Stimulated activated naive CD8-positive, alpha-beta T cell treated with anti-CD3 and anti-CD28 coated beads, Interleukin-15, Interleukin-2, amounts not matched to agents 100 ng/mL and 50 ng/mL, for 24 hours (primary cell): ENCODE data around the gene CNOT1.
"Not testable (repeated sequence)": the region's sequence is repeated elsewhere in the genome, so short reads cannot be mapped to it uniquely, and the experiment has no call there.

Experiments
- H3K27ac Mint-ChIP-seq: one replicate; pipeline ENCODE4 v1.8.0; 2021; ENCODE audit warnings: mild to moderate bottlenecking, mixed read lengths
- H3K27me3 Mint-ChIP-seq: one replicate; pipeline ENCODE4 v1.8.0; 2021; ENCODE audit warnings: mixed read lengths
- H3K36me3 Mint-ChIP-seq: one replicate; pipeline ENCODE4 v1.8.0; 2021; ENCODE audit warnings: low read depth, mixed read lengths
- H3K4me1 Mint-ChIP-seq: one replicate; pipeline ENCODE4 v1.8.0; 2021; ENCODE audit warnings: low read depth, mixed read lengths
- H3K4me3 Mint-ChIP-seq: one replicate; pipeline ENCODE4 v1.8.0; 2021; ENCODE audit warnings: mild to moderate bottlenecking, mixed read lengths
- H3K9me3 Mint-ChIP-seq: one replicate; pipeline ENCODE4 v1.8.0; 2021; ENCODE audit warnings: mixed read lengths

The CNOT1 gene

DNA sequence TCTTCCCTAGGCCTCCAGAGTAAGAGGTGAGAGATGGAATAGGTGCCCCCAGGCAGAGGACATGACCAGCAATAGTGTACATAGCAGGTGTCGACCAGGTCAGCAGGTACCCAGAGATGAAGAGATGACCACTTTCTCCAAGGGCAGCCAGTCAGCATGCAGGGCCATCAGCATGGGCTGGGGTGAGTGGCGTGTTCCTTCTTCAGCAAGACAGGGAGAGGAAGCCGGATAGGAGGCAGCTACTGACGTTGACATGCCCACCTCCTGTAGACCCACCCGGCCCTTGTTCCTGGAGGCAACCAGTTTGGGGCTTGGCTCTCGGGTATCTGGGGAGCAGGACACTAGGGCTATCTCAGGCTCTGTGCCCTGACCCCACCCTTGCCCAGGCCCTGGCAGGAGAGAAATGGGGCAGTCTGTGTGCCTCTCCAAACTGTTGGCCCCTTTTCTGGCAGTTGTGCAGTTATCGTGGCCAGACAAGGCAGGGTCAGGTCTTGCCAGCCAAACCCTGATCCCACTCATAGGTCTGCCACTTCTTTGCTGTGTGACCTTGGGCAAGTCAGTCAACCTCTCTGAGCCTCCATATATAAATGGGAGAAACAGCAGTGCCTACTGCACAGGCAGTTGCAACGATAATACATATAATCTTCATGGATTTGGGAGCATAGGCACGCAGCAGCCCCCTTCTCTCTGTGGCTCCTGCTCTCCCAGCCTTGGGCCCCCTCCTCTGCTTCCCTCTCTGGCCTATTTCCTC lies 131.1 kb downstream of the CNOT1 start:
- Mint-ChIP-seq H3K36me3 (no peaks in the 10 kb centered on the region), H3K4me1 (peaks cover 19% of the 10 kb centered on the region), H3K4me3 (no peak overlapping the region), H3K27me3 (peaks cover 18% of the 10 kb centered on the region), H3K27ac (no peak overlapping the region), H3K9me3 (no peaks in the 10 kb centered on the region)

DNA sequence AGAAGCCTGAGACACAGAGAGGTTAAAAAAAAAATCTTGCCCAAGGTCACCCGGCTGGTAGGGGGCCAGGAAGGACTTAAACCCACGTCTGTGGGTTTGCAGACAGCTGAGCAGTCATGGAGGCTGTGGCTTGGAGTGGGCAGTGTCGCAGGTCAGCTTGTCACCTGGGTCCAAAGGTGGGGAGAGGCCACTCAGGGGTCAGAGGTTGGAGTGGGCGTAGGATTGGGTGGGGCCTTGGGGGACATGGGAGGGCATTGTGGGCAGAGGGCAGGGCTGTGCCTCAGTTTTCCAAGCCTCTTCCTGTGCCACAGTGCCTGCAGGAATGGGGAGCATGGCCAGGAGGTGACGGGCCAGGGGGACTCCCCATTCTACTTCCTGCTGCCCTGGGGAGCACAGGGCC lies 131.7 kb downstream of the CNOT1 start:
- Mint-ChIP-seq H3K4me3 (no peak overlapping the region), H3K4me1 (peaks cover 19% of the 10 kb centered on the region), H3K27ac (no peak overlapping the region), H3K27me3 (peaks cover 18% of the 10 kb centered on the region), H3K36me3 (no peaks in the 10 kb centered on the region), H3K9me3 (no peaks in the 10 kb centered on the region)

DNA sequence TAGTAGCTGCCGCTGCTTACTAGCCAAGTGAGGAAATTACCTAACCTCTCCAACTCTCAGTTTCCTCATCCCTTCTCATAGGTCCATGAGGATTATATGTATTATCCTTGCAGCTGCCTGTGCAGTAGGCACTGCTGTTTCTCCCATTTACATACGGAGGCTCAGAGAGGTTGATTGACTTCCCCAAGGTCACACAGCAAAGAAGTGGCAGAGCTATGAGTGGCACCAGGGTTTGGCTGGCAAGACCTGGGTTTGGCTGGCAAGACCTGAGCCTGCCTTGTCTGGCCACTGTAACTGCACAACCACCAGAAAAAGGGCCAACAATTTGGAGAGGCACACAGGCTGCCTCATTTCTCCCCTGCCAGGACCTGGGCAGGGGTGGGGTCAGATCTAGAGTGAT lies 132.2 kb downstream of the CNOT1 start:
- H3K9me3 Mint-ChIP-seq, result no peaks in the 10 kb centered on the region
- peaks cover 18% of the 10 kb centered on the region for H3K27me3 Mint-ChIP-seq
- H3K4me1 Mint-ChIP-seq, result peaks cover 19% of the 10 kb centered on the region
- no peaks in the 10 kb centered on the region for H3K36me3 Mint-ChIP-seq
- H3K4me3 Mint-ChIP-seq, result no peak overlapping the region
- H3K27ac Mint-ChIP-seq, result no peak overlapping the region

DNA sequence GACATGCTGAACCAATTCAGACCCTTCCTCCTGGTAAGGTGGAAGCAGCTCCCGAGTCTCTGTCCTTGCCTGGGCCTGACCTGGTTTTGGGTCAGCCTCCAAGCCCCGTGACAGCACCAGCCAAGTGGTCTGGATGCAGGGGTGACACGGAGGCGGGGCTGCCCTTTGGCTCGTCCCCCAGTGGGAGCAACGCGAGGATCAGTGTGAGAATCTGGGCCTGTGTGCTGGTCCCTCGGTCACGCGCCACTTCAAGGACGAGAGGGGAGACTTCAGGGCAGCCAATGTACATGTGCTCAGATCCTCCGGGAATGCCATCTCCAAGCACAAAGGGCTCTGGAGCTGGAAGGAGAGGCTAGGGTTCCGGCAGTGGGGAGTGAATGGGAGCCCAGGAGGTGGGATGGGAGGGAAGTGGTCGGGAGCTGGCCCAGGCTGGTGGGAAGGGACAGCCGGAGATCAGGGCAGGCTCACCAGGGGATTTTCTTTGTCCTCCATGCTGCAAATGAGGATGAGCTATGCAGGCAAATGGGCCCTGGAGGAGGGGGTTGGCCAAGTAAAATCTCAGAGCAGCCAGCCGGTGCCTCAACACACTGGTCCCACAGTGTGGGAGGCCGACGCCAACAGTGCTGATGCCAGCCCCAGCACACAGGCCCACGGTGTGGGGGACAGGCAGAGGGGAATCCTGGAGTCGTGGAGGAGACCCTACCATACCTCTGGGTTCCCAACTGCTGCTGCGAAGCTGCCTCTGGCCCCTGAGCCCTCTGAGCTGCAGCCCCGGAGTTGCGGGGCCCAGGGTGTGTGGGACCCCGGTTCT lies 133.9 kb downstream of the CNOT1 start:
- no peak overlapping the region for H3K4me3 Mint-ChIP-seq
- no peaks in the 10 kb centered on the region for H3K36me3 Mint-ChIP-seq
- peaks cover 7% of the 10 kb centered on the region for H3K27me3 Mint-ChIP-seq
- peaks cover 12% of the 10 kb centered on the region for H3K4me1 Mint-ChIP-seq
- peak overlapping the region; percentile 68 for H3K27ac Mint-ChIP-seq
- no peaks in the 10 kb centered on the region for H3K9me3 Mint-ChIP-seq

DNA sequence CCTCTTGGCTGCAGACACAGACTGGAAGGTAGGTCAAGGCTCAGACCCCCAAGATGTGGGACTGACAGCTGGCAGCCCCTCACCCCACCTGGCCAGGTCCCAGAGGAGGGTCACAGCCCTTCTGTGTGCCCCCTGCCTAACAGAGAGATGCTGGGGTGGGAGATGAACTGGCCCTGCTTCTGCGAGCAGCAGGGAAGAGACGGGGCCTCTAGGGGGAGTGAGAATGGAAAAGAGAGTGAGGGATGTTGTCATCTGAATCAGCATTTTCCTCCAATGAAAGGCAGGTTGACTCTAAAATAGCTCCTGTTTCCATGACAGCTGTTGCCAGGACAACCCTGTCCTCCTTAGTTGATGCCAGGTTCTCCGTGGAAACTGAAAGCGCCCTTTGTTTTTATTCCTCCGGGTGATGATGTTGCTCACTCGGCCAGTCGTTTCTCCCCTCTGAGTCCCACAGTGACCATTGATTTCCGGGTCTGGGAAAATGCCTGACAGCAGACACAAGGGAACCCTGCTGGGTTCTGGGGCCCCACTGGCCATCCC lies 134.6 kb downstream of the CNOT1 start:
- Mint-ChIP-seq H3K27ac (peak overlapping the region; percentile 68), H3K9me3 (no peaks in the 10 kb centered on the region), H3K4me3 (no peak overlapping the region), H3K36me3 (no peaks in the 10 kb centered on the region), H3K27me3 (peaks cover 3% of the 10 kb centered on the region), H3K4me1 (peaks cover 9% of the 10 kb centered on the region)

DNA sequence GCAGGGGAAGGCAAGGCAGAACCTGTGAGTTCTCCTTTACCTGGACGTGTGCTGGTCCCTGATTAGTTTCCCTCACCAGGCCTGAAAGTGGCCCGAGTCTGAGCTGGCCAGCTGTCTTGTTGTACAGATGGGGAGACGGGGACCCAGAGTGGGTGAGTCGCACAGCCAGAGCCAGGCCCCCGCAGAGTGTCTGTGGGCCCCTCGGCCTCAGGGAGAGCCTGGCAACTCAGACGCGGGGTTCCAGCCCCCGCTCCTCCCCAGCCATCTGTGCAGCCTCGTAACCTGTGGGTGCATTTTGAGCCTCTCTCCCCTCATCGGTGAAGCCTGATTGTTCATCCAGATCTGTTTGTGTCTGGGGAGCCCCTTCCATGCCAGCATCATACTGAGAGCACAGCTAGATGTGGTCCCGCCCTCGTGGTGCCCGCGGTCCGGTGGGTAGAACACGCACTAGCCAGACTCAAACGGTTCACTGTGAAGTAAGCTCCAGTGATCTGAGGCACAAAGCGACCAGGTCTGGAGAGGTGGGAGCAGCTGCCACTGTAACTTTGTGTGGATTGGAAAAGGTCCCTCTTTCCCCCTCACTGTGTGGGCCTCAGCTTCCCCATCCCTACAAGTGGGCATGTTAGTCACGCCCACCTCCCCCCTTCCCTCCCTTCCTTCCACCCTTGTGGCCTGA lies 135.7 kb downstream of the CNOT1 start:
- Mint-ChIP-seq H3K27me3 (no peaks in the 10 kb centered on the region), H3K9me3 (no peaks in the 10 kb centered on the region), H3K4me3 (no peak overlapping the region), H3K36me3 (no peaks in the 10 kb centered on the region), H3K27ac (no peak overlapping the region), H3K4me1 (peaks cover 9% of the 10 kb centered on the region)

DNA sequence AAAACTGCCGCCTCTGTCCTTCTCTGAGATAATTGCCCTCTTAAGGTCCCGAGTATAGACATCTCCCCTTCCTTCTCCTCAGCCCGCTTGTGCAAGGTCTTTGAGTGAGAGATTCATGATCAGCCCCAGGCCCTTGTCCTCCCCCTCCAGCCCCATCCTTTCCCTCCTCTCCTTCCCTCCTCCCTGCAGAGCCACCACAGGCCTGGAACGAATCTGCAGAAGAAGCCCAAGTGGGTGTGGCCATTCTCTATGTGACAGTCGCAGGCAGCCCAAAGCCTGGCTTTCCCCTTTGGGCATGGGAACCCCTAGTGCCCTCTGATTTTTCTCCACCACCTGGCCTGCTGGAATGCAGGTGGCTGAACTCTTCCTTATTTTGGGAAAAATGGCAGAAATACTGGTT lies 136.9 kb downstream of the CNOT1 start:
- Mint-ChIP-seq H3K36me3 (no peaks in the 10 kb centered on the region), H3K4me3 (no peak overlapping the region), H3K27me3 (no peaks in the 10 kb centered on the region), H3K27ac (no peak overlapping the region), H3K9me3 (no peaks in the 10 kb centered on the region), H3K4me1 (peaks cover 9% of the 10 kb centered on the region)

DNA sequence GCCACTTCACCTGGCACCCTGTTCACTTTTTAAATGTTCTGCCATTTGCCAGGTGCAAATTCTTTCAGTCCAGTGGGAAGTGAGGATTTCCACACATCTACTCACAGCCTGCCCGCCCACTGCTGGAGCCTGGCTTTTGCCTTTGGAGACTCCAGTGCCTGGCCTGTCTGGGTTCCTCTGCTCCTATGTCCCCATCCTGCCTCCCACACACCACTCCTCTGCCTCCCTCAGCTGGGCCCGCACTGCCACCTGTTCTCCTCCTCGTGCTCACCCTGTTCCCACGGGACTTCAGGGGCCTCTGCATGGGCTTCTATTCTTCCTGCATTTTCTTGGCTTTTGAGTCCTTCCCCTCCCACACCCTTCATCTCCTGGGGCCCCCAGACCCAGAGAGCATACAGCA lies 137.6 kb downstream of the CNOT1 start:
- no peak overlapping the region for H3K4me3 Mint-ChIP-seq

DNA sequence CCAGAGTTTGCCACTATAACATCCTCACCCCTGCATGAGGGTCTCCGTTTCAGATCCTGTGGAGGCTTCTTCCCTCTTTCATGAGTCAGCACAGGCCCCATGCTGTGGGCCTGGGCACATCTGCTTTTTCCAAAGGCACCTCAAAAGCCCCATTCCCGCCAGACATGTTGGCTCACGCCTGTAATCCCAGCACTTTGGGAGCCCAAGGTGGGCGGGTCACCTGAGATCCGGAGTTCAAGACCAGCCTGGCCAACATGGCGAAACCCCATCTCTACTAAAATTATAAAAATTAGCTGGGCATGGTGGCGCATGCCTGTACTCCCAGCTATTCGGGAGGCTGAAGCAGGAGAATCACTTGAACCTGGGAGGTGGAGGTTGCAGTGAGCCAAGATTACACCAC lies 139.1 kb downstream of the CNOT1 start:
- not testable (repeated sequence) for H3K4me1 Mint-ChIP-seq, H3K27me3 Mint-ChIP-seq, H3K9me3 Mint-ChIP-seq, H3K4me3 Mint-ChIP-seq, H3K27ac Mint-ChIP-seq, H3K36me3 Mint-ChIP-seq

More for the DNA sequence above, 137.6 kb downstream of the CNOT1 start:
- Mint-ChIP-seq H3K27me3 (no peaks in the 10 kb centered on the region), H3K27ac (no peak overlapping the region), H3K36me3 (no peaks in the 10 kb centered on the region), H3K4me1 (peaks cover 9% of the 10 kb centered on the region), H3K9me3 (no peaks in the 10 kb centered on the region)

DNA sequence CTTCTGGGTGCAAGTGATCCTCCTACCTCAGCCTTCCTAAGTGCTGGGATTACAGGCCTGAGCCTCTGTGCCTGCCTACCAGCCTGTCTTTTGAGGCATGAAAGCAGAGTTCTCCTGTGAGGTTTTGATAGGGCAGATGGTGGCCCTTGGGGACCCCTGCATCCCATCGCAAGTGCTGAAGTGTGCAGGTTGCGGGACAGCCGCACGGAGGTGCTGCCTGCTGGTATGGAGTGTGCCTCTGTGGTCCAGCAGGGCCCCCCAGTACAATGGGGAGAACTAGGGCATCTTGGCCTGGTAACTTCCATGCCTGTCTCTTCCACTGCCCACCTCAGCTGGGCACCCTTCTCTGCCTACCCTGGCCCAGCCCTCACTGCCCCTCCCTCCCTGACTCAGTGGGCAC lies 139.6 kb downstream of the CNOT1 start:
- Mint-ChIP-seq H3K27me3 (no peaks in the 10 kb centered on the region), H3K4me1 (peaks cover 3% of the 10 kb centered on the region), H3K9me3 (no peaks in the 10 kb centered on the region), H3K36me3 (no peaks in the 10 kb centered on the region), H3K27ac (no peak overlapping the region), H3K4me3 (no peak overlapping the region)

DNA sequence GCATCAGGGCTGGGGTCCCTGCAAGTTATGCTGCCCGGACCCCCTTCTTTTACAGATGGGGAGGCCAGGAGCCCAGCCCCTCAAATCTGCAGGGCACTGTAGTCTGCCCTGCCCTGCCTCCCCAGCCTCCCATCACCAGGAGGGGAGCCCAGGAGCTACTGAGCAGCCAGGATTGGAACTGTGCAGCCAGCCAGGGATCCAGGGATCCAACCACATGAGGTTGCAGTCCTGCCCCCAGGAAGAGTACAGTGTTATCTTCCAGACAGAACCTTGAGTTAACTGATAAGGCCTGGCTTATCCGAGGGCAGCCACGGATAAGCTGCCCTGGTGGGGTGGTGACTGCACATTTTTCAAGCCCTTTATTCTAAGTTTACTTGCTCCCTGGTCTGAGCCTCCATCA lies 141.1 kb downstream of the CNOT1 start:
- H3K4me3 Mint-ChIP-seq, result no peak overlapping the region
- H3K4me1 Mint-ChIP-seq, result no peaks in the 10 kb centered on the region
- no peaks in the 10 kb centered on the region for H3K9me3 Mint-ChIP-seq
- no peak overlapping the region for H3K27ac Mint-ChIP-seq
- H3K27me3 Mint-ChIP-seq, result peaks cover 1% of the 10 kb centered on the region
- H3K36me3 Mint-ChIP-seq, result no peaks in the 10 kb centered on the region

DNA sequence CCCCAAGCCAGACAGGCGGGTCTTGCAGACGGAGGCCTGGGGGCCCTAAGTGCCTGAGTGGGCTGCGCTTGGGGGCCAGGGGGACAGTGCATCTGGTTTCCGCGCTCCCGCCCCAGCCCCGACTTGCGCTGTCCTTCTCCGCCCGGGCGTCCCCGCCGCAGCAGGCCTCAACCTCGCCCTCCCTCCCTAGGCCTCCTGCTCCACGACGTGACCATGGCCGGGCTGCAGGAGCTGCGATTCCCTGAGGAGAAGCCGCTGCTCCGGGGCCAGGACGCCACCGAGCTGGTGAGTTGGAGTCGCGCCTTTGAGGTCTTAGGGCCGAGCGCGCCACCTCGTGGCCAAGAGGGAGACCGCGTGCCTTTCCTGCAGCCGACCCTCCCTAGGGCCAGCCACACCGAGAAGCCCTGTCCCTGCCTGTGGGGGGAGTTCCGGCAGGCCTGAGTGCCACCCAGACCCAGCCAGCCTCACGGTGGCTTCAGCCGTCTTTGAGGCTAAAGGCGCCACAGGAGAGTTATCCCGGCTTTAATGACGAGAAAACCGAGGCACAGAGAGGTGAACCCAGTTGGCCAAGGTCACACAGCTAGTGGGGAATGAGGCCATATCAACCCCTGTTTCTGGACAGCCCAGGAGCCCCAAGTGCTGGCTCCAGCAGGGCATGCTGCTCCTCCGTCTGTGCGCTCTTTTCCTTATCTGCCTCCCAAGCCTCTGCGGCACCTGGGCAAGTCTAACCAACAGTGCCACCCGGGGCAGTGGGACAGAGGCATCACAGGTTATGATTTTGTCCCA lies 141.9 kb downstream of the CNOT1 start:
- H3K27me3 Mint-ChIP-seq, result peaks cover 4% of the 10 kb centered on the region
- no peaks in the 10 kb centered on the region for H3K9me3 Mint-ChIP-seq
- no peak overlapping the region for H3K27ac Mint-ChIP-seq
- H3K36me3 Mint-ChIP-seq, result no peaks in the 10 kb centered on the region
- H3K4me1 Mint-ChIP-seq, result no peaks in the 10 kb centered on the region
- no peak overlapping the region for H3K4me3 Mint-ChIP-seq

DNA sequence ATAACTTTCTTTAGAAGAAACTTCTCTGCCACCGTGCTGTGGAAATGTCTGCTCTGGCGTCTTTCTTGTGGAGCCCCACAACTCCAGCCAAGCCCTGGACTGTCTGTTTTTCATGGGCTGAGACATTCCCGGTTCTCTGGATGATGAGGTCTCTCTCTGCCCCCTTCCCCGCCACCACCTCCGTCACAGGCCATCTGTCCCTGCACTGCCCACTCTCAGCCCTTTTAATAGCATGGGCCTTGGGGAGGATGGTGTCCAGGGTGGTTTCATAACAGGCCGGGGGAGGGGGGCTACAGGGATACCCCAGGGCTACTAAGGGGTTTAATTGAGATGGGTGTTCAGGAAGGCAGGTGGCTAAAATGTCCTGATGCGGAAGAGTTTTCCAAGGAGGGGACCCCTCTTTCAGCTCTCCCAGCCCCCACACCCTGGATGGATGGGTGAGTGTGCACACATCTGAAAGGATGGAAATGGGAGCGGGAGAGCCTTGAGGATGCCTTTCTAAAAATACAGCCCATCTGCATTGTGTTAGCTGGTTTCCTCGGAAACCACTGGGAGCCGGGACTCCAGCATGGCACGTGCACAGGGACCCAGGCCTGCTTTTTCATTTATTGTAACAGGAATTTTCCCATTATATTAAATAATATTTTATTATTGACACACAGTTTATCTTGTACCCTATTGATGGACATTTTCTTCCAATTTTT lies 144.3 kb downstream of the CNOT1 start:
- Mint-ChIP-seq H3K27me3 (peaks cover 7% of the 10 kb centered on the region), H3K27ac (no peak overlapping the region), H3K4me1 (no peaks in the 10 kb centered on the region), H3K9me3 (no peaks in the 10 kb centered on the region), H3K36me3 (no peaks in the 10 kb centered on the region), H3K4me3 (no peak overlapping the region)

DNA sequence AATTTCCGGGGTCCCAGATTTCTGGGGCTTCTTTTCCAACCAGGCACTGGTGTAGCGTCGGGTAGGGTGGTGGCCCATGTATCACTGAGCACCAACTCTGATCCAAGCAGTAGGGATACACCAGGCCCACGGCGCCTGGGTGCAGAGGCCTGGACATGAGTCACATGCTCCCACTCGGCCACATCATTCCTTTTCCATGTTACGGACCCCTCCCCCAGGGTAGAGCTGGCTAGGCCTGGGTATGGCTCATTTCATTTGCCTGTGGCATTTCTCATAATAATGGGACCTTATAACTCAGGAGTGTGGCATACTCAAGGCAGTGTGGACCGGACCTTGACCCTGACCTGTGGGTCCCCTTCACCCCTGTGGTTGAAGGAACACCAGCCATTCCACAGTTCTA lies 147.7 kb downstream of the CNOT1 start:
- peaks cover 14% of the 10 kb centered on the region for H3K27me3 Mint-ChIP-seq
- H3K27ac Mint-ChIP-seq, result no peak overlapping the region
- no peaks in the 10 kb centered on the region for H3K9me3 Mint-ChIP-seq
- no peaks in the 10 kb centered on the region for H3K36me3 Mint-ChIP-seq
- H3K4me3 Mint-ChIP-seq, result no peak overlapping the region
- H3K4me1 Mint-ChIP-seq, result no peaks in the 10 kb centered on the region
